Caki2 (cell line): ENCODE data around the gene SLC20A1. TPM values are rescaled to one million over a fixed set of nuclear protein-coding genes. Genes with fewer than 3 reads are reported as not detected.

ENCODE experiments used
- DNase-seq: peaks from one replicate; pipeline ENCODE4 v3.0.0-alpha.2; 2015; ENCODE audit warnings: low read depth
- in situ Hi-C: cut with HindIII; loops from 2 replicates; pipeline ENCODE4 v1.10.0; 2016; ENCODE audit warnings: low sequenced_read_pairs, low pct_unique_long_range_greater_than_20kb, mixed read lengths
- total RNA-seq: library from RNA; depleted of rRNA; stranded (reverse); fragments of >200 nt; shearing (Covaris generic); gene quantifications from 2 replicates; pipeline ENCODE4 v1.2.3, GENCODE V29; 2014; ENCODE audit warnings: low replicate concordance

The SLC20A1 gene
- total RNA-seq, 1 experiment from 2014 or later = 85.8 TPM

- in situ Hi-C loops = no loop called here
- no peak for DNase-seq
These were observed 23.8 kb upstream of the SLC20A1 start for GRCh38 chr2:112621790-112622527.

DNA sequence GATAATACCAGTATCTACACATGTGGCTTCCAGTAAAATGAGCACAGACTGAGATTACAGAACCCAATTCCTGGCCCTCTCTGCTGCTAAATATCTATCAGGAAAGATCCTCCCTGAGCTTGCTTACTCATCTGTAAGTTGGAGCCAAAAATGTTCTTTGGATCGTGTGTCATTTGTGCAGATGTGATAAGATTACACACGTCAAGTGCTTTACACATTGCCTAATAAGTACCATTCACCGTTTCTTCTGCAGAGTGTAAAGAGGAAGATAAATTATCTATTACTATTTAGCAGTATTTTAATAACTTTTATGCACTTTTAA lies 23.2 kb upstream of the SLC20A1 start:
- in situ Hi-C loops = no loop called here

DNA sequence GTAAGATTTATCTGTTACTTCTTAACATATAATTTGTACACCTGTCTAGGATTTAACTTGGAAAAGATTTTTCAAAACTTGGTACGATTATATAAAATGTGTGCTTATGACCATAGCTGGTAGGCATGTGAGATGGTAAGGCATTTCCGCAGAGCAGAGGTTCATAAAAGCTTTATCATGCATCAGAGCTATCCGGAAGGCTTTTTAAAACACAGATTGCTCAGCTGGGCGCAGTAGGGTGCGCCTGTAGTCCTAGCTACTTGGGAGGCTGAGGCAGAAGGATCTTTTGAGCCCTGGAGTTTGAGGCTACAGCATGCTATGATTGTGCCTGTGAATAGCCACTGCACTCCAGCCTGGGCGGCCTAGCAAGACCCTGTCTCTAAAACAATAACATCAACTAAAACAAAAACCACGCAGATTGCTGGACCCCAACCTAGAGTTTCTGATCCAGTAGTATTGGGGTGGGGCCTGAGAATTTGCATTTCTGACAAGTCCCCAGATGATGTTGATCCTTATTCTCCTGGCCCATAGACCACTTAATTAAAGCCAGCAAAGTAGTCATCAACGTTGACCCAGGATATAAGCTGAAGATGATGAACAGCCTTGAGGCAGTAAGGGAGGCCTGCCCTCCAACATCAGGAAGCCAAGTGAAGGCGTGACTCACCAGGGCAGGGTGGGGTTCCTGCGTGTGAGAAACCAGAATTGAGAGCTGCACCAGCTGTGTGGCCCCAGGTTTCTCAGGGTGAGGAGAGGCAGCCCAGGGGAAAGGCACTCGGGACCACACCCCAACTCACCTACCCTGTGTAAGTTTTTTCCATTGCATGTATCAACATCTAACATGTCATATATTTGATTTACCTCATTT lies 21.6 kb upstream of the SLC20A1 start:
- DNase-seq = peak; percentile 66
- in situ Hi-C loops = no loop called here

More for the DNA sequence above, 23.2 kb upstream of the SLC20A1 start:
- DNase-seq = no peak

- DNase-seq = no peak
- in situ Hi-C loops = no loop called here
These were observed 20.1 kb upstream of the SLC20A1 start for GRCh38 chr2:112625474-112626114.

DNA sequence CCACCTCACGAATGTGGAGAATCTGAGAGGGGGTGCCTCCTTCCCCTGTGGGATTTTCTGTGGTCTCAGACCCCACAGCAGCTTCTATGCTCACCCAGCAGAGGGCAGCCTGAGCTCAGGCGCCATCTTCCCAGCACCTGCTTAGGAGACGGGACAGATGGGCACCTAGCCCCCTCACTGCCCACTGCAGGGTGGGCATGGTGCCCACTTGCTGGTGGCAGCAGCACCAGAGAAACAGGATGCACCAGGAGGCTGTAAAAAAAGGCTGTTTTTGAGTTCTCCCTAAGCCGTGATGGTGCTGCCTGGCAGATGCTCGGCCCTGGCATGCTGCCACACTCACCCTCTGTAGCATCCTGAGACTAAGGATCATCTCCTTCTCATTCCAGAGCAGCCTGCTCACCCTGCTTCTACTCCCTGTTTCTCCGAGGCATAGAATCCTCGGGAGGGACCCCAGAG lies 19.1 kb upstream of the SLC20A1 start:
- in situ Hi-C loops = no loop called here

DNA sequence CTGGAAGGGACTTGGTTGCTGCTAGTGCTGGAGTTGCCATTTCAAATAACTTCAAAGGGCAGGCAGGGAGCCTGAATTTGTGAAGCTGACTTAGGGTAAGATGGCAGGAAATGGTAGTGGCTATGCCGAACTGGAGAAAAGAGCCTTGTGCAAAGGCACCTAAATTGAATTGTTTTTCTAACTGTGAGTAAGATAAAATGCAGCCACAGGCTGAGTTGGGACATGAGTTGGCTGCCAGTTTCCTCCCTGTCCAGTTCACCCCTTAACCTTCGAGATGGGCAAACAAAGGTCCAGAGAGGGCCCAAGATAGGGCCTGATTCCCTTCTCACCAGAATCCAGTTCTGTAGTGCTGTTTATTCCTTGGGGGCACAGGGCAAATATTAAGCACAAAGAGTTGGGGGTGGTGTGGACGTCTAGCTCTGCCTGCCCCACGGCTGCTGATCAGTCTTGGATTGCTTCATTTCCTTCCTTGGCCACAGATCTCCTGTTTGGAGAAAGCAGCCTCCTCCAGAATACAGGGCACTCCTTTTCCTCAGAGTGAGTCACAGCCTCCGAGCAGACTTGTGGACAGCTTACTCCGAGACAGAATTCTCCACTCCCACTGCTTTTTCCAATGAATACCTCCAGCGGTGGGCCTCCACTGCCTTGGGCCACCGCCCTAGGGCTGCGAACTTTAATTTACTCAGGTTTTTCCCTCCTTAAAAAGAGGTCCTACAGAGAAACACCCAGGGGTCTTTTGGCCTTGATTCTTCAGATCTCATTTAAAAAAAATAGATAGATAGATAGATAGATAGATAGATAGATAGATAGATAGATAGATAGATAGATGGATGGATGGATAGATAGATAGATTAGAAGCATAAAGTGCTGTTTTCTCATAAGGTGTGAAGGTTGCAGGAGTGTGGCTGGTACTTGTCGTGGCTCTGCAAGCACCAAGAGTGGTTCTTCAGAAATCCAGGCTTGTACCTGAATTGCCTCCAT lies 18.4 kb upstream of the SLC20A1 start:
- DNase-seq = peak; percentile 79
- in situ Hi-C loops = no loop called here

More for the DNA sequence above, 19.1 kb upstream of the SLC20A1 start:
- DNase-seq = peak; percentile 82

DNA sequence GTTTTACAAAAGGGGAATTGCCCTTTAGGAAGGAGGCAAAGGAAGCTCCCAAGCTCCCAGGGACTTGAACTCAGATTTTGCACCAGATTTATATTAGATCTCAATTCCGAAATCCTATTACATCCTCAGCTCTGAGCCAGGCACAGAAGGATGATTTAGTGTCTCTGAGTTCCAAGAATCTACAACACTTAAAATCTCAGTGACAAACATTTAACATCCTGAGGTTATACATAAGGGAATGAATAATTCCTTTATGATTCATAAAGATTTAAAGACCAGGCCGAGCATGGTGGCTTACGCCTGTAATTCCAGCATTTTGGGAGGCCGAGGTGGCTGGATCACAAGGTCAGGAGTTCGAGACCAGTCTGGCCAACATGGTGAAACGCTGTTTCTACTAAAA lies 16.5 kb upstream of the SLC20A1 start:
- in situ Hi-C loops = no loop called here
- no peak for DNase-seq

DNA sequence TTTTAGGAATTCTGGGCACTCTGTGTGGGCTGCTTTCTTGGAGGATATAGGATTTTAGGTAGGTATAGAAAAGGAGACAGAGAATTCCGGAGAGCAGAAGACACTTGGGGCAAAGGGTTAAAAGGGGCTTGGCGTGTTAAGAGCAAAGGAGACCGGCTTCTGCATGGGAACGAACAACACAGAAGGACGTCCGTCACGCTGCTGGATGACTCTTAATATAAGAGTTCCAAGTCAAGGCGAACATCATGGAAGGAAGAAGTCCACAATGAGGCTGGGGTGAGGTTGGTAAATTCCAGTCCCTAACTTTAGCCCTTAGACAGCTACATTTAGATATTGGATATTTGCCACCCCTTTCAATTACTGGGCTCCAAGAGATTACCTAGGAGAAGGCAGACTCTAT lies 15.9 kb upstream of the SLC20A1 start:
- DNase-seq = no peak
- in situ Hi-C loops = no loop called here

DNA sequence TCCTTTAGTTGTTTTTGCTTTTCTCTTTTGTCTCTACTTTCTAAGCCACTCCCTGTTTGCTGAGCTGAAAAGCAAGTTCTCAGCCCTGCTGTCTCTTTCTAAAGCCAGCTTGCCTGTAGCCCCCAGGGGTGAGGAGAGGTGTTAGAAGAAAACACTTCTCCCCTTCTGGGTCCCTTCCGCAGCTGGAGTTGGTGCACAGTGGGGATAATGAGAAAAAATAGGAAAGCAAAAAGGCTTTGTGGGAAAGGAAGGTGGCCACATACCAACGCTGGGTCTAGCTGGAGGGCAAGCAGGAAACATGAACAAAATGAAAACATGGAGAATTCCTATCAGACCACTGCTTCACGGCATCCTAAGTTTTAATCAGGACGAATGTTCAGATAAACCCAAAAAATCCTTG lies 15.5 kb upstream of the SLC20A1 start:
- DNase-seq = no peak
- in situ Hi-C loops = no loop called here

DNA sequence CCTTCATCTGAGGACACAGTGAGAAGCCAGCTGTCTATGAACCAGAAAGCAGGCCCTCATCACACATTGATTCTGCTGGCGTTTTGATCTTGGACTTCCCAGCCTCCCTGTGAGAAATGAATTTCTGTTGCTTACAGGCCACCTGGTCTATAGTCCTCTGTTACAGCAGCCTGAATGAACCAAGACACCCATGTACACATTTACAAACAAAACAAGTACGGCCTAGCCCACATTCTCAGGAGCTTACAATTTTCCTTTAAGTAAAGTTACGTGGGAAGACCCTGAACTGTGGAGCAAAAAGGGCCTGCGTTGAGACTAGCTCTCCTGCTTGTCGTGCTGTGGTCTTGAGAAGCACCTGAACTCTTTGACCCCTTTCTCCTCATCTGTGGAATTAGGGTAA lies 12.0 kb upstream of the SLC20A1 start:
- DNase-seq = no peak
- in situ Hi-C loops = no loop called here

DNA sequence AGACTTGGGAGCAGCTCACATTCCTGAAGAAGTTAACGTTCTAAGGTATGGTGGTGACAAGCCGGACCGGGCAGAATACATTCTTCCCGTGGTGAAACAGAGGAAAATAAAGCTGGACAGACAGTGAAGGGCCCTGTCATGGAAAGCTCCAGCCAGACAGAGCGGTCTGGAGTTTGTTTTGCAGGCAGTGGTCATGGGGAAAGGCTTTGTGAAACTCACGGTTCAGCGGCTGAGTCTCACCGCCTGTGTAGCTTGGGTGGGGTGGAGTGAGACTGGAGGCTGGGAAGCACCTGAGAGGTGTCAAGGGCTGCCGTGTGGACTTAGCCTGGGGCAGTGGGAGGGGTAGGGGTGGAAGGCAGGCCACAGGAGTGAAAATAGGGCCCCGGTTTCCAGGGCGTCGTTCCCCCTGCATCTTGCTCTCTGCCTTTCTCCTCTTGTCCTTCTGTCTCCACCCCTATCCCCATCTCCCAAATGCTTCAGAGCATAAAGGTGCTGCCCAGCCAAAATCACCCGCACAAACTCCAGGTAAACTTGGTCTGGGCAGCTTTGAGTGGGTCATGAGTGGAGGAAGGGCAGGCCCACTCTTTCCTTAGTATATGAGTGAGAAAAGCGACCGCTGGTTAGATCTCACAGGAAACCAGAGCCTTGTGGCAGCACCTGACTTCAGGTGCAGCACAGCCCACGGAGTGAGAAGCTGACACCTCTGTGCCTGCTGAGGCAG lies 11.4 kb upstream of the SLC20A1 start:
- DNase-seq = peak; percentile 45
- in situ Hi-C loops = no loop called here

DNA sequence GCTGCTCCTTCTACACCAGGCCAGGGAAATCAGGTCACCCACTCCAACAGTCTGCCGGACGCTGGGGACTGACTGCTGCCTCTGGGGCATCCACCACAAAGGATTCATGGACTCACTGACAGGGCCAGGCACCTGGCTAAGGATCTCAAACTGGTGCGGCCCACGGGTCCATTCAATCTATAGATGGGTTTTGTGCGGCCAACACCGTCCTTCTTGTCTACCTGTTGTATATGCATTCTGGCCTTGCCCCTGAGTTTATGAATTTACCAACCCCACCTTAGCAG lies 10.9 kb upstream of the SLC20A1 start:
- no peak for DNase-seq
- in situ Hi-C loops = no loop called here

- DNase-seq = no peak
- in situ Hi-C loops = no loop called here
These were observed 9.0 kb upstream of the SLC20A1 start for GRCh38 chr2:112636605-112637288.

DNA sequence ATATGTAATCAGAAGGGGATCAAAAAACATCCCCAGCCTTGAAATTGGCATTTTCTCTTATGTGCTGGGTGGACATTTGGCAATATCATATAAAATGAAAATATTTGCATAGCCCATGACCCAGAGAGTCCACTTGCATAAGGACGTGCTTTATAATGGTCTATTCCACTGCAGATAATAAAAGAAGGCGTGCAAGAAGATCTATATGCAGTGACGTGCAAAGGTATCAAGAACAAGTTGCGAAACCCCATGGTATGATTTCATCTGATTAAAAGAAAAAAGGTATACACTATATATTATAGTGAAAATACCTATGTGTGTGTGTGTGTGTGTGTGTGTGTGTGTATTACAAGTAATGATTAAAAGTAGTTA lies 8.5 kb upstream of the SLC20A1 start:
- no peak for DNase-seq
- in situ Hi-C loops = no loop called here

DNA sequence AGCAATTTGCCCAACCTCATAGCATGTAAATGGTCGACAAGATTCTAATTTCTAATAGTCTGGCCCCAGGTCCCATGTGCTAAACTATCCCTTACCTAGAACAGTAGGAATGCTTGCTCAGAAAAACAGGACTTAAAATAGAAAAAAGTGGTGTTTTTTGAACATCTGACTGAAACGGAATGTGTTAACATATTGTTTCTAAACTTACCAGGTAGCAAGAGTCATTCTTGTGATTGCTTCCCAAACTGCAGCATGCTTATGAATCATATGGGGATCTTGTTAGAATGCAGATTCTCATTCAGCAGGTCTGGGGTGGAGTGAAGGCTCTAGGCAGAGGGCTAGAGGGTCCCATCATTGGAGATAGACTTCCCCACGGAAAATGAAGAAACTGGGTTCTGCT lies 5.8 kb upstream of the SLC20A1 start:
- no peak for DNase-seq

DNA sequence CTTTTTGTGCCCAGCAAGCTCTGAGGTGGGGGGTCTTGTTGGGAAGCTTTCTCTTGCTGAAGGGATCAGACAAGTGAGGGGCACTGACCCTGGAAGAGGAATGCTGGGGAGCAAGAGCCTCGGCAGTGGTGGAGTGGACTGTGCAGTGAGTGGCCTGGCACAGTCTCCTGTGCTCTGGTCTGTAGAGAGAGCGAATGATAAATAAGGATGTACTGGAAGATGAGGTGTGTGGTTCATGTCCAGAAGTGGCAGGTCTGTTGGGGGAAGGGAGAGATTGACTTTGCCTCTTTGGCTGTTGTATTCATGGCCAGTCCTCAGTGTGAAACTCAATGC lies 5.3 kb upstream of the SLC20A1 start:
- DNase-seq = no peak
- in situ Hi-C loops = no loop called here

More for the DNA sequence above, 5.8 kb upstream of the SLC20A1 start:
- in situ Hi-C loops = no loop called here
